SK-N-SH treated with all-trans-retinoic acid at 6 μM for 48 hours (cell line): ENCODE results near the gene RABGGTB.
A peak's percentile ranks its signal among the peaks of the same experiment; 100 is the strongest.

ENCODE experiments used
- ATAC-seq: fragments of 200-7000 bp; cut with Tn5 transposase; 3 replicates; pipeline ENCODE4 v1.9.1; 2020; ENCODE audit warnings: mild to moderate bottlenecking, moderate library complexity
- ARNTL ChIP-seq: fragments of 450-650 bp; formaldehyde crosslinking; IDR thresholded peaks from 2 replicates; pipeline ENCODE4 v1.5.0; 2020; ENCODE audit warnings: low read depth, mild to moderate bottlenecking, moderate library complexity, borderline replicate concordance
- BACH2 ChIP-seq: fragments of 250-450 bp; sonication (Bioruptor Pico); IDR thresholded peaks from 2 replicates; pipeline ENCODE4 v1.9.0; 2021; ENCODE audit warnings: mild to moderate bottlenecking, borderline replicate concordance
- CSDC2 ChIP-seq: fragments of 250-450 bp; sonication (Bioruptor Pico); IDR thresholded peaks from 2 replicates; pipeline ENCODE4 v1.5.0; 2020; ENCODE audit warnings: mild to moderate bottlenecking, moderate library complexity
- ESRRG ChIP-seq: fragments of 250-450 bp; sonication (Bioruptor Pico); IDR thresholded peaks from 2 replicates; pipeline ENCODE4 v1.6.1; 2021; ENCODE audit warnings: mild to moderate bottlenecking
- GLIS3 ChIP-seq: fragments of 250-450 bp; sonication (Bioruptor Pico); IDR thresholded peaks from 2 replicates; pipeline ENCODE4 v1.5.0; 2020; ENCODE audit warnings: mild to moderate bottlenecking, moderate library complexity
- PPARA ChIP-seq: fragments of 250-450 bp; sonication (Bioruptor Pico); IDR thresholded peaks from 2 replicates; pipeline ENCODE4 v1.5.0; 2020; ENCODE audit warnings: mild to moderate bottlenecking, borderline replicate concordance
- RARB ChIP-seq: fragments of 250-450 bp; sonication (Bioruptor Pico); IDR thresholded peaks from 2 replicates; pipeline ENCODE4 v1.8.0; 2021; ENCODE audit warnings: mild to moderate bottlenecking, moderate library complexity
- TOX ChIP-seq: fragments of 250-450 bp; sonication (Bioruptor Pico); IDR thresholded peaks from 2 replicates; pipeline ENCODE4 v1.8.0; 2021; ENCODE audit warnings: mild to moderate bottlenecking, moderate library complexity, borderline replicate concordance
- ZC3H10 ChIP-seq: fragments of 250-450 bp; sonication (Bioruptor Pico); IDR thresholded peaks from 2 replicates; pipeline ENCODE4 v1.5.1; 2021; ENCODE audit warnings: mild to moderate bottlenecking, moderate library complexity
- ZFP30 ChIP-seq: fragments of 450-650 bp; formaldehyde crosslinking; IDR thresholded peaks from 2 replicates; pipeline ENCODE4 v1.5.0; 2022; ENCODE audit warnings: mild to moderate bottlenecking, moderate library complexity
- ZNF70 ChIP-seq: fragments of 450-650 bp; formaldehyde crosslinking; IDR thresholded peaks from 2 replicates; pipeline ENCODE4 v1.5.0; 2020; ENCODE audit warnings: mild to moderate bottlenecking, moderate library complexity
- TF ChIP-seq, protein P1 (sequence below): fragments of 250-450 bp; sonication (Bioruptor Pico); IDR thresholded peaks from 2 replicates; pipeline ENCODE4 v1.5.0; 2020; ENCODE audit warnings: mild to moderate bottlenecking, moderate library complexity
- TF ChIP-seq, protein P2 (sequence below): fragments of 250-450 bp; sonication (Bioruptor Pico); IDR thresholded peaks from 2 replicates; pipeline ENCODE4 v1.8.0; 2021; ENCODE audit warnings: low read depth, mild to moderate bottlenecking, moderate library complexity, borderline replicate concordance
- TF ChIP-seq, protein P3 (sequence below): fragments of 250-450 bp; sonication (Bioruptor Pico); IDR thresholded peaks from 2 replicates; pipeline ENCODE4 v1.5.1; 2020; ENCODE audit warnings: low read depth, mild to moderate bottlenecking, moderate library complexity
- TF ChIP-seq, protein P4 (sequence below): fragments of 250-450 bp; sonication (Bioruptor Pico); IDR thresholded peaks from 2 replicates; pipeline ENCODE4 v1.5.1; 2021; ENCODE audit warnings: mild to moderate bottlenecking, moderate library complexity

Gene RABGGTB

DNA sequence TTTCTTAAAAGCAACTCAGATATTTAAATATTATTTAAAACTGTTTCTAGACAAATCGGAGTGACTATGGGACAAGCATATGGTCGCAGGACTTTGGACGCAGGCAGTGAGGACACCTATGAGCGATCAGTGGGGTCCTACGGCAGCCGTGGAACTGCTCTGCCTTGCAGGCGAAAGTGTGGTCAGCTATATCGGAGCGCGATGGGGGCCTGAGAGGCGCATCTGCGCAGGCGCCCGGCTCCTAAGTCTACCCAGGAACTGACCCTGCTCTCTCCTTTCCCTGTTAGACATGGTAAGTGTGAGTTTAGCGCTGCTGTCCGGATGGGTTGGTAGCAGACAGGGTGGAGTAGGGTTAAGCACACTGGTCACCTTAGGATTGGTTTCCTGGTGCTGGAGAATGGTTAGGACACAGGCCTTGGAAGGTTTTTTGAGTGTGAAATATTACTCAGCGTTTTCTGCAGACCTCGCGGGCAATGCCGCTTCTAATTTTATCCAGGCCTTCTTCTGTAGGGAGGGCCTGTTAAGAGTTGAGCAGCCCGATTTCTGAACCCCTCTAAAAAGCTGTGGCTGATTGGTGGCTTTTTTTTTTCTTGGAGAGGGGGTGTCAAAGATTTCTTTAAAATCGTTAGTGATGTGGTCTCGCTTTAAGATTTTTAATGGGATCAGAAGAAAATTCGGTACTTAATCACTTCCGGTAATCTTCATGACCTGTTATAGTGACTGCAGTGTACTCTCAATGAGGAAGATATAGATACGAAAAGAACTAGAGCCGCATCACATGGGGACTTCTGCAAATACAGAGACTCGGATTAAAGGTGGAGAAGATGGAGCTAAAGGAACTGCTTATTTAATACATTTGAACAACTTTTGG lies at the start of gene RABGGTB:
RABGGTB (plus strand) TSS at position 274 of the 871 bp plus-strand sequence; CDS start at position 290, 16 bp downstream.
- TF ChIP-seq, protein P1, sequence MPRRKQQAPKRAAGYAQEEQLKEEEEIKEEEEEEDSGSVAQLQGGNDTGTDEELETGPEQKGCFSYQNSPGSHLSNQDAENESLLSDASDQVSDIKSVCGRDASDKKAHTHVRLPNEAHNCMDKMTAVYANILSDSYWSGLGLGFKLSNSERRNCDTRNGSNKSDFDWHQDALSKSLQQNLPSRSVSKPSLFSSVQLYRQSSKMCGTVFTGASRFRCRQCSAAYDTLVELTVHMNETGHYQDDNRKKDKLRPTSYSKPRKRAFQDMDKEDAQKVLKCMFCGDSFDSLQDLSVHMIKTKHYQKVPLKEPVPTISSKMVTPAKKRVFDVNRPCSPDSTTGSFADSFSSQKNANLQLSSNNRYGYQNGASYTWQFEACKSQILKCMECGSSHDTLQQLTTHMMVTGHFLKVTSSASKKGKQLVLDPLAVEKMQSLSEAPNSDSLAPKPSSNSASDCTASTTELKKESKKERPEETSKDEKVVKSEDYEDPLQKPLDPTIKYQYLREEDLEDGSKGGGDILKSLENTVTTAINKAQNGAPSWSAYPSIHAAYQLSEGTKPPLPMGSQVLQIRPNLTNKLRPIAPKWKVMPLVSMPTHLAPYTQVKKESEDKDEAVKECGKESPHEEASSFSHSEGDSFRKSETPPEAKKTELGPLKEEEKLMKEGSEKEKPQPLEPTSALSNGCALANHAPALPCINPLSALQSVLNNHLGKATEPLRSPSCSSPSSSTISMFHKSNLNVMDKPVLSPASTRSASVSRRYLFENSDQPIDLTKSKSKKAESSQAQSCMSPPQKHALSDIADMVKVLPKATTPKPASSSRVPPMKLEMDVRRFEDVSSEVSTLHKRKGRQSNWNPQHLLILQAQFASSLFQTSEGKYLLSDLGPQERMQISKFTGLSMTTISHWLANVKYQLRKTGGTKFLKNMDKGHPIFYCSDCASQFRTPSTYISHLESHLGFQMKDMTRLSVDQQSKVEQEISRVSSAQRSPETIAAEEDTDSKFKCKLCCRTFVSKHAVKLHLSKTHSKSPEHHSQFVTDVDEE (CRISPR knock-in tag), result no peak
- TF ChIP-seq CSDC2, result no peak
- TF ChIP-seq PPARA (CRISPR knock-in tag), result no peak
- no peak for TF ChIP-seq ZC3H10 (CRISPR knock-in tag)
- no peak for TF ChIP-seq BACH2
- TF ChIP-seq ZNF70 (CRISPR knock-in tag), result 0 out of 2 replicates have a peak, but pooled peaks have one; percentile 16
- TF ChIP-seq, protein P2, sequence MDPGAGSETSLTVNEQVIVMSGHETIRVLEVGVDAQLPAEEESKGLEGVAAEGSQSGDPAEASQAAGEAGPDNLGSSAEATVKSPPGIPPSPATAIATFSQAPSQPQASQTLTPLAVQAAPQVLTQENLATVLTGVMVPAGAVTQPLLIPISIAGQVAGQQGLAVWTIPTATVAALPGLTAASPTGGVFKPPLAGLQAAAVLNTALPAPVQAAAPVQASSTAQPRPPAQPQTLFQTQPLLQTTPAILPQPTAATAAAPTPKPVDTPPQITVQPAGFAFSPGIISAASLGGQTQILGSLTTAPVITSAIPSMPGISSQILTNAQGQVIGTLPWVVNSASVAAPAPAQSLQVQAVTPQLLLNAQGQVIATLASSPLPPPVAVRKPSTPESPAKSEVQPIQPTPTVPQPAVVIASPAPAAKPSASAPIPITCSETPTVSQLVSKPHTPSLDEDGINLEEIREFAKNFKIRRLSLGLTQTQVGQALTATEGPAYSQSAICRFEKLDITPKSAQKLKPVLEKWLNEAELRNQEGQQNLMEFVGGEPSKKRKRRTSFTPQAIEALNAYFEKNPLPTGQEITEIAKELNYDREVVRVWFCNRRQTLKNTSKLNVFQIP (CRISPR knock-in tag), result no peak
- TF ChIP-seq, protein P3, sequence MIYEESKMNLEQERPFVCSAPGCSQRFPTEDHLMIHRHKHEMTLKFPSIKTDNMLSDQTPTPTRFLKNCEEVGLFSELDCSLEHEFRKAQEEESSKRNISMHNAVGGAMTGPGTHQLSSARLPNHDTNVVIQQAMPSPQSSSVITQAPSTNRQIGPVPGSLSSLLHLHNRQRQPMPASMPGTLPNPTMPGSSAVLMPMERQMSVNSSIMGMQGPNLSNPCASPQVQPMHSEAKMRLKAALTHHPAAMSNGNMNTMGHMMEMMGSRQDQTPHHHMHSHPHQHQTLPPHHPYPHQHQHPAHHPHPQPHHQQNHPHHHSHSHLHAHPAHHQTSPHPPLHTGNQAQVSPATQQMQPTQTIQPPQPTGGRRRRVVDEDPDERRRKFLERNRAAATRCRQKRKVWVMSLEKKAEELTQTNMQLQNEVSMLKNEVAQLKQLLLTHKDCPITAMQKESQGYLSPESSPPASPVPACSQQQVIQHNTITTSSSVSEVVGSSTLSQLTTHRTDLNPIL (CRISPR knock-in tag), result no peak
- TF ChIP-seq GLIS3 (CRISPR knock-in tag), result no peak
- TF ChIP-seq ESRRG, result 0 out of 2 replicates have a peak, but pooled peaks have one; percentile 41
- TF ChIP-seq, protein P4, sequence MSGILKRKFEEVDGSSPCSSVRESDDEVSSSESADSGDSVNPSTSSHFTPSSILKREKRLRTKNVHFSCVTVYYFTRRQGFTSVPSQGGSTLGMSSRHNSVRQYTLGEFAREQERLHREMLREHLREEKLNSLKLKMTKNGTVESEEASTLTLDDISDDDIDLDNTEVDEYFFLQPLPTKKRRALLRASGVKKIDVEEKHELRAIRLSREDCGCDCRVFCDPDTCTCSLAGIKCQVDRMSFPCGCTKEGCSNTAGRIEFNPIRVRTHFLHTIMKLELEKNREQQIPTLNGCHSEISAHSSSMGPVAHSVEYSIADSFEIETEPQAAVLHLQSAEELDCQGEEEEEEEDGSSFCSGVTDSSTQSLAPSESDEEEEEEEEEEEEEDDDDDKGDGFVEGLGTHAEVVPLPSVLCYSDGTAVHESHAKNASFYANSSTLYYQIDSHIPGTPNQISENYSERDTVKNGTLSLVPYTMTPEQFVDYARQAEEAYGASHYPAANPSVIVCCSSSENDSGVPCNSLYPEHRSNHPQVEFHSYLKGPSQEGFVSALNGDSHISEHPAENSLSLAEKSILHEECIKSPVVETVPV, result 0 out of 2 replicates have a peak, but pooled peaks have one; percentile 54
- no peak for TF ChIP-seq RARB (CRISPR knock-in tag)
- no peak for TF ChIP-seq ARNTL (CRISPR knock-in tag)
- ATAC-seq, result peak; percentile 96

DNA sequence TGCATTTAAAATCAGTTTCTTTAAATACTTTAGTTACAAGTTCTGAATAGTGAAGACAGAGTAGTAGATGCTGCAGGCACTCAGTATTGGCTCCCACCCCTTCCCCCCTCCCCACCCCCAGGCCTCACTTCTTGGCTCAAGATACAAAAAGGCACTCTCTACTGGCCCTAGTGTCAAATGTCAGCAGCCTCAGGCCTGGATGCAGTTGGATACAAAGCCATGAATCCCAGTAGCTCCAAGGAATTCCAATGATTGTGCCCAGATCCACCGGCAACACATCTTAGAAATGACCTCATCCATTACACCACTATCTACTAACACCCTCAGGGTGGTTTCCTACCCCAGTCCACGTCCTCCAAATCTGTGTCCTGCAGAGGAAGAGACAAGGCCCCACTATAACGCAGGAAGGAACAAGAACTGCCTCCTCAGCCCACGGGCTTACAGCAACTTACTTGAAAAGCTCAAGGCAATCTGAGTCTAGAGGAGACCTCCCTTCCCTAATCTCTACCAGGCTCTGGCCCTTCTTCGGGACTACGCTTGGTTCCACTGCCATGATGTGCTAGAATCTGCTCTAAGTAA lies 43.9 kb upstream of the RABGGTB start:
- TF ChIP-seq ZNF70 (CRISPR knock-in tag), result no peak
- TF ChIP-seq, protein P1 (CRISPR knock-in tag), result no peak
- no peak for TF ChIP-seq RARB (CRISPR knock-in tag)
- TF ChIP-seq, protein P3 (CRISPR knock-in tag), result no peak
- TF ChIP-seq TOX, result no peak
- no peak for TF ChIP-seq ZC3H10 (CRISPR knock-in tag)
- no peak for TF ChIP-seq PPARA (CRISPR knock-in tag)
- ATAC-seq, result no peak

DNA sequence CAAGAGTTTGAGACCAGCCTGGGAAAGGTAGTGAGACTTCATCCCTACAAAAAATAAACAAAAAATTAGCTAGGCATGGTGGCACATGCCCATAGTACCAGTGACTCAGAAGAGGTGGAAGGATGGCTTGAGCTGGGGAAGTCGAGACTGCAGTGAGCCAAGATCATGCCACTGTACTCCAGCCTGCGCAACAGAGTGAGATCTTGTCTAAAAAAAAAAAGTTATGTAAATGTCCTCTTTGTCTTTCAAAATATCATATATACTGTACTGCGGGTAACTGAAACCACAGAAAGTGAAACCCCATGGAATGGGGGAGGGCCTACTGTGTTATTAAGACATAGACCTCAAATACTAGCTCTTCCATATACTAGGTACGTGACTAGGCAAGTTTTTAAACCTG lies 40.8 kb upstream of the RABGGTB start:
- no peak for ATAC-seq
- no peak for TF ChIP-seq ARNTL (CRISPR knock-in tag)
- TF ChIP-seq, protein P4, result no peak
- no peak for TF ChIP-seq RARB (CRISPR knock-in tag)
- TF ChIP-seq ZNF70 (CRISPR knock-in tag), result no peak
- TF ChIP-seq, protein P2 (CRISPR knock-in tag), result no peak
- TF ChIP-seq CSDC2, result no peak
- TF ChIP-seq ZFP30 (CRISPR knock-in tag), result no peak
- TF ChIP-seq, protein P3 (CRISPR knock-in tag), result no peak
